H1 (cell line): Measurements from ENCODE around the gene POLR3K. TPM values are rescaled to one million over a fixed set of nuclear protein-coding genes. Genes with fewer than 3 reads are reported as not detected.

Experiments used
- ATF3 ChIP-seq: IDR thresholded peaks from 2 replicates; pipeline ENCODE4 v1.6.1; 2011; ENCODE audit warnings: low read depth, mild to moderate bottlenecking, low read length; ENCODE audit not compliant: insufficient read depth
- EZH2 ChIP-seq: fragments of 200-600 bp; sonication (generic); IDR thresholded peaks from 2 replicates; pipeline ENCODE4 v1.7.1; 2012; ENCODE audit warnings: low read depth, mild to moderate bottlenecking, moderate library complexity, low read length, inconsistent platforms; ENCODE audit not compliant: severe bottlenecking
- JUN ChIP-seq: IDR thresholded peaks from 2 replicates; pipeline ENCODE4 v1.6.1; 2011; ENCODE audit warnings: low read depth, mild to moderate bottlenecking, improper control_type of control experiment, low read length
- KDM5A ChIP-seq: fragments of 200-600 bp; IDR thresholded peaks from 2 replicates; pipeline ENCODE4 v1.7.1; 2012; ENCODE audit warnings: mild to moderate bottlenecking, low read length, inconsistent platforms, mixed read lengths
- RBBP5 ChIP-seq: IDR thresholded peaks from 2 replicates; pipeline ENCODE4 v1.7.1; 2012; ENCODE audit warnings: low read depth, mild to moderate bottlenecking, inconsistent platforms, low read length, moderate library complexity, borderline replicate concordance
- TCF12 ChIP-seq: IDR thresholded peaks from 2 replicates; pipeline ENCODE4 v1.6.1; 2011; ENCODE audit warnings: low read depth, mild to moderate bottlenecking, low read length
- polyA plus RNA-seq, 7 experiments: library from polyadenylated mRNA; depleted of rRNA in 3 of 7; stranded (reverse) in 5 of 7; unstranded in 2 of 7; fragments of >200 nt in 5 of 7; fragments of 200-250 nt in 2 of 7; gene quantifications; 1 replicate in 5 of 7; 2 replicates in 1 of 7; 4 replicates in 1 of 7; pipeline versions ENCODE4 v1.2.1 to v1.2.3, GENCODE V29; 2011 to 2013; ENCODE audit warnings: missing spikeins in 2 of 7, mixed read lengths in 2 of 7
- total RNA-seq: library from RNA; stranded (reverse); fragmentation: NEBNext Ultra II Directional; extraction: Animal tissue kit (Norgen Biotek cat#: 25700); gene quantifications from 2 replicates; pipeline ENCODE4 v1.2.1, GENCODE V29; 2021

POLR3K gene
- total and polyA plus RNA-seq, 2 of the 8 experiments (the other 6 are each of a cell fraction or from before 2014, with no cell fraction given) = 45.4 to 80.5 TPM

GRCh38 chr16:97822-98221, 44.4 kb upstream of the POLR3K start (continued):
- TF ChIP-seq JUN (no peak), KDM5A (no peak), ATF3 (no peak), RBBP5 (no peak), TCF12 (no peak), EZH2 (no peak)
